Stimulated activated CD8-positive, alpha-beta memory T cell treated with anti-CD3 and anti-CD28 coated beads, Interleukin-15, amount 100 ng/mL, for 4 hours (primary cell): ENCODE data around the gene PDLIM5.
"Not testable (repeated sequence)": the region's sequence is repeated elsewhere in the genome, so short reads cannot be mapped to it uniquely, and the experiment has no call there.

Experiments
- DNase-seq, 2 donors: peaks; one replicate each; pipeline ENCODE4 v3.0.0-alpha.2; 2020; ENCODE audit warnings: low read depth in 2 of 2

The PDLIM5 gene

DNA sequence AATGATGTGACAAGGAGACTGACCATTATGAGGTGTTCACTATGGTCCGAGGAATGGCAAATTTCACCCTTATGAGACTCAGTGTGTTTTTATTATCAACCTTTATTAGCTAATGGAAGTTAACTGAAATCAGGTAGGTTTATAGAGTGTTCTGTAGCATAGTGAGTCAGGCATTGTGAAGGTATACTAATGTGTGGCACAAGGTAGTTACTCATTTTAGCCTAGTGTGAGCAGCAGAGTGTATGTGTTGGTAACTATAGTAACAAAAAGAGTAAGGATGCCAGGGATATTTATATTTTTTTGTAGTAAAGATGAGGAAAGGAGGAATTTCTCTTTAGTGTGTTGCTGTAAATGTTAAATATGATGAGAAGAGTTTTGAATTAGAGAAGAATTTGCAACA, 12.0 kb downstream of the PDLIM5 start:
- DNase-seq: no peak

- no peak for DNase-seq
Measured at GRCh38 chr4:94466371-94466770, 14.6 kb downstream of the PDLIM5 start.

GRCh38 chr4:94466923-94467322, 15.2 kb downstream of the PDLIM5 start:
- no peak for DNase-seq

DNA sequence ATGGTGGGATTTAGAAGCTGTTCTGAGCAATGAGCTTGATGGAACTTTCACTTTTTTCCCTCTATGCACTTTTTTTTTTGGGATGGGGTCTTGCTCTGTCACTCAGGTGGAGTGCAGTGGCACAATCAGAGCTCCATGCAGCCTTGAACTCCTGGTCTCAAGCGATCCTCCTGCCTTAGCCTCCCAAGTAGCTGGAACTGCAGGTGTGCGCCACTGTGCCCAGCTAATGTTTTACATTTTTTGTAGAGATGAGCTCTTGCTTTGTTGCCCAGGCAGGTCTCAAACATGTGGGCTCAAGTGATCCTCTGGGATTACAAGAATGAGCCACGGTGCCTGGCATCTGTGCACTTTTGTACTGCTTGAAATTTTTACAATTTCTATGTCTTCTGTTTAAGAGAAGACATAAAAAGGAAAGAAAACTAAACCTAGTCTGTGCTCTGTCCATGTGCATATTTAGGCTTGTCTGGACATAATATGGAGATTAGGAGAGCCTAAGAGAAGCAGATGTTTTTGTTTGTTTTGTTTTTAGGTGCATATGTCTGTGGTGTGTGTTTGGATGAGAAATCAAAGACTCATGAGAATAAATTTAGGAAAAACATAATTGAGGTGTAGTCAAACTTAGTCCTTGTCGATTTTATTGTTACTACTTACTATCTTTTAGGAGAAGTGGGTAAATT, 16.5 kb downstream of the PDLIM5 start:
- DNase-seq: no peak

- no peak for DNase-seq
Measured at GRCh38 chr4:94469221-94469784, 17.6 kb downstream of the PDLIM5 start.

GRCh38 chr4:94470132-94470531, 18.4 kb downstream of the PDLIM5 start:
- DNase-seq: no peak

DNA sequence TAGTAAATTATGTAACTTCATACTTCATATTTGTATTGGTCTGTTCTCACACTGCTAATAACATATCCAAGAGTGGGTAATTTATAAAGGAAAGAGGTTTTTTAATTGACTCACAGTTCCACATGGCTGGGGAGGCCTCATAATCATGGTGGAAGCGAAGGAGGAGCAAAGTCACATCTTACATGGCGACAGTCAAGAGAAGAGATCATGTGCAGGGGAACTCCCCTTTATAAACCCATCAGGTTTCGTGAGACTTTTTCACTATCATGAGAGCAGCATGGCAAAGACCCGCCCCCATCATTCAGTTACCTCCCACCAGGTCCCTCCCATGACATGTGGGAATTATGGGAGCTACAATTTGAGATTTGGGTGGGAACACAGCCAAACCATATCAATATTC, 19.0 kb downstream of the PDLIM5 start:
- DNase-seq: not testable (repeated sequence)

DNA sequence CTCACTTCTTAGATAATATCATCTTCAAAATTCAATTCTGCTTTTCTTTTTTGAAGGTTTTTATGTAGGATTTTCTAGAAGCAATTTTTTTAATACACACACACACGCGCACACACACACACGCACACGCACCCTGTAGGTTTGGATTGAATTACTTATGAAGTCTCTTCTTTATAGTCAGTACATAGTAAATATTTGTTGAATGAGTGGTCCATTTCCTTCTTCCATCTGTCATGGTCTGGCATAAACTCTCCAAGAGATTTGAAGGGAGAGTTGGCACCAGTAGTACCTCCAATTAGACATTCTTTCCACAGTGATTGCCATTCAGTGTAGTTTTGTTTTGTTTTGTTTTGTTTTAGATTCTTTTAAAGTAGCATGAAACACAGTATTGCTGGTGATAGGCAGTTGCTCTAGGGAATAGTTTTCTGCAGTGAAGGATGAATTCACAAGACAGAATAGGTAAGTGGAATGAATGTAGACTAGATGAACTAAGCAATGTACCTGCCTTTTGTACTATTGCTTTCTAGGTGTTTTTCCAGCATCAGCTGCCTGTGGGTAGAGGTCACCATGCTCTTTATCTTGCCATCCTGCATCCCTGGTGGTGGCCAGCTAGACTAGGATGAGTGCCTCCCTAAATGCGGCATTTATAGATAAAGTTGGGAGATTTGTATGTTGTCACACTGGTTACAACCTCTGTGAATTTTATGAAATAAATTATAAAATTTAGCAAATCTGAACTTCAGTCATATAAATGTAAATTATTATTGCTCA, 20.5 kb downstream of the PDLIM5 start:
- DNase-seq: no peak

- DNase-seq: no peak
Measured at GRCh38 chr4:94475050-94475449, 23.3 kb downstream of the PDLIM5 start.

DNA sequence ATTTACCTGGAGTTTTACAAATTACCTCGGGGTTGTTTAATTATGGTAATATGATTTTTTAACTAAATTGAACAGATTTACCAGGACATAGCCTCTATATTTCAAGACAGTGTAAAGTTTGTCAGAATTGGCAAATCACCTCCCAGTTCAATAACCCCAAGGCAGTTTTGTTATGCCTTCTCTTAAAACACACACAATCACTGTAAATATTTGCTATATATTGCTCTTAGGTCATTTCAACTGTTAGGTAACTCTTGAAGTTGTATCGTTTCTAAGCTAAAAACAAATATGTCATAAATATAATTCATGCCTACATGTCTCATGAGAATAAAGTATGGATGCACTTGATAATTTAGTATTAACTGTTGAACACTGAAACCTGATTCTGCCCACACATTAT, 24.1 kb downstream of the PDLIM5 start:
- no peak for DNase-seq

DNA sequence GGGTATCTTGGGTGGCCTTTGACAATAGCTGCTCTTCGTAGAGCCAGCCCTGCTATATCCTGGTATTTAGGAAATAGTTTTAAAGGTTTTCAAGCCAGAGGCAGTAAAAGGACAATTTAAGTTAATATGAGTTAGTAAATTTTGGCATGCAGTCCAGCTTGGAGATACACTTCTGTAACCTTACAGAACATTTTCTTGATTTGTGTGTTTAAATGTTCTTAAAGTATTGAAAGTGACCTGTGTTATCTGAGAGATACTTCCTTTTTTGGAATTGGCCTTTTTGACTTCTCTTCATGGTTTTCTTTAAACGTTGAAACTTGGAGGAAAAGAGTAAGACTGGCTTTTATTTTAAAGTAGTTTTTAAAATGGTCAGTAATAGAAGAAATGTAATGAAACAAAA, 25.5 kb downstream of the PDLIM5 start:
- DNase-seq: no peak

- DNase-seq: not testable (repeated sequence)
Measured at GRCh38 chr4:94478805-94479204, 27.1 kb downstream of the PDLIM5 start.

GRCh38 chr4:94479358-94480141, 27.8 kb downstream of the PDLIM5 start:
- DNase-seq: no peak

DNA sequence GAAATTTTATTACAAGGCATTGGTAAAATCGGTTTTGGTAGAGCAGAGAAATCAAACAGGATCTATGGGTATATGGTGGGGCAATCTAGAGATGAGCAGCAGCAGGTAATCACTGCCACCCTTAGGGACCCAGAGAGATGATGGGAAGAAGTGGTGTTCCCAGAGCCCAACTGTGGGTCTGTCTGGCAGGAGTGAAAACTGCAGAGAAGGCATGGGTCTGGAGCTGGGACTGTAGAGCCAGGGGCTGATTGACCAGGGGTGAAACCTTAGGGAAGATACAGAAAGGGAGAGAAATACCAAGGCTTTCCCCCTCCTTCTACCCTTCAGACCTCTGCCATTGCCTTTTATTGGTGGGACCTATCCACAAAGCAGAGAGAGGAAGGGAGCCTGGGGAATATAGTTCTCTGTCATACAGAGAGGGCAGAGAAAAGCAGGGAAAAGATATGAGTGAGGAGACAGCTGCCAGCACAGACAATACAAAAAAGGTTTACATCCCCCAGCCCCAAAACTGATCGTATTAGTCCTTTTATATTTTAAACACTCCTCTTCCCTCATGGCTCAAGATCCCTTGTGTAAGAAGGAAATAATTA, 28.7 kb downstream of the PDLIM5 start:
- DNase-seq: no peak

GRCh38 chr4:94483895-94484294, 32.2 kb downstream of the PDLIM5 start:
- no peak for DNase-seq

GRCh38 chr4:94484818-94485217, 33.1 kb downstream of the PDLIM5 start:
- DNase-seq: no peak

GRCh38 chr4:94486372-94486801, 34.6 kb downstream of the PDLIM5 start:
- no peak for DNase-seq

- no peak for DNase-seq
Measured at GRCh38 chr4:94488670-94489069, 36.9 kb downstream of the PDLIM5 start.

DNA sequence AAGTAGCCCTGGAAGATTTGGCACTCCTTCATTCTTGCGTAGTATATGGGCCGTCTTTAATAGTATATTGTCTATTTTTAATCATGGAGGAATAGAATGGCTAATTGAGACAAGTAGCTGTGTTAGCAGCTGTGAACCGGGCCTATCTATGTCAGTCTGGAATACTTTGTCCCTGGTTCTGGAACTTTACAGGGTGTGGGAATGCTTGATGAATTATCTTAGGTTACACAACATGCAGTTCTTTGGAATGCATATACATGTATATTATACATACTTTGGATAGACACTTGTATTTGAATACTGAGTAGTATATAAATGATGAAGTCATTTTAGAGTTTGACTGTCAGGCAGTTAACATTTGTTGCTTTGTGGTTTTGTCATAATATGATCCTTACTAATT, 37.4 kb downstream of the PDLIM5 start:
- DNase-seq: no peak

GRCh38 chr4:94490437-94490836, 38.7 kb downstream of the PDLIM5 start:
- no peak for DNase-seq

GRCh38 chr4:94491322-94491721, 39.6 kb downstream of the PDLIM5 start:
- no peak for DNase-seq

DNA sequence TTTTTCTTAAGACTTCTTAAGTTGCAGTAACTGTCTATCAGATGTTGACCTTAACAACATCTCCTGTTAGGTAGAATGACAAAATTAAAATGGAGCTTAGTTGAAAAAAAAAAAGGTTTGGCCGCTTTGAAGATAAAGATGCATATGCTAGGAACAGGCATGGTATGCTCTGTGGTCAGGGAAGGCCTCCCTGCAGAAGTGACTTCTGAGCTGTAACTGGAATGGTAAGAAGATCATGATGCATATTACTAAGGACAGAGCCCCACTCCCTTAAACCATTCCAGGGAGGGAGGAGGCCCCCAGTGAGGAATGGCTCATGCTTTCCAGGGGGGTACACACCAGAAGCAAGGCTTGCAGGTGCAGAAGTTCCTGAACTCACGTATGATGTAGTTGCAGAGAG, 43.7 kb downstream of the PDLIM5 start:
- DNase-seq: no peak
